GM19240 (cell line): Measurements from ENCODE around the gene HIGD1A.
A peak's percentile ranks its signal among the peaks of the same experiment; 100 is the strongest.

Experiments used
- DNase-seq: peaks from one replicate; pipeline ENCODE4 v3.0.0; 2011; ENCODE audit warnings: low spot score; ENCODE audit not compliant: insufficient read length

The HIGD1A gene

GRCh38 chr3:42801048-42801620 lies 3.2 kb downstream of the HIGD1A start:
- DNase-seq, result no peak

GRCh38 chr3:42800251-42800650 lies 4.0 kb downstream of the HIGD1A start:
- no peak for DNase-seq

- DNase-seq, result no peak
These were observed 4.9 kb downstream of the HIGD1A start for GRCh38 chr3:42799376-42799775.

GRCh38 chr3:42796332-42796885 lies 7.9 kb downstream of the HIGD1A start:
- DNase-seq, result no peak

GRCh38 chr3:42795621-42796181 lies 8.6 kb downstream of the HIGD1A start:
- DNase-seq, result no peak

- DNase-seq, result no peak
These were observed 13.5 kb downstream of the HIGD1A start for GRCh38 chr3:42790714-42791229.

- no peak for DNase-seq
These were observed 17.7 kb downstream of the HIGD1A start for GRCh38 chr3:42786631-42787030.

- DNase-seq, result no peak
These were observed 18.1 kb downstream of the HIGD1A start for GRCh38 chr3:42786212-42786611.

GRCh38 chr3:42780892-42781700 lies 23.2 kb downstream of the HIGD1A start:
- peak; percentile 24 for DNase-seq

GRCh38 chr3:42780398-42780797 lies 23.9 kb downstream of the HIGD1A start:
- no peak for DNase-seq

GRCh38 chr3:42778644-42779043 lies 25.6 kb downstream of the HIGD1A start:
- no peak for DNase-seq

- DNase-seq, result no peak
These were observed 30.9 kb downstream of the HIGD1A start for GRCh38 chr3:42773409-42773751.

- DNase-seq, result peak; percentile 94
These were observed 31.5 kb downstream of the HIGD1A start, which contains the start of gene CCDC13 for GRCh38 chr3:42772670-42773408. Gene CCDC13, minus strand, starts transcription at chr3:42773253. Its CDS starts 14,908 bp downstream, at chr3:42758345.

GRCh38 chr3:42771271-42771670 lies 33.0 kb downstream of the HIGD1A start:
- DNase-seq, result no peak

- no peak for DNase-seq
These were observed 34.7 kb downstream of the HIGD1A start for GRCh38 chr3:42769477-42770131.

GRCh38 chr3:42764561-42765295 lies 39.6 kb downstream of the HIGD1A start:
- DNase-seq, result no peak

GRCh38 chr3:42764115-42764514 lies 40.2 kb downstream of the HIGD1A start:
- no peak for DNase-seq

- no peak for DNase-seq
These were observed 41.3 kb downstream of the HIGD1A start for GRCh38 chr3:42763021-42763420.

- no peak for DNase-seq
These were observed 42.1 kb downstream of the HIGD1A start for GRCh38 chr3:42762046-42762724.

GRCh38 chr3:42758126-42758525 lies 46.2 kb downstream of the HIGD1A start:
- DNase-seq, result no peak
